Embryonic facial prominence (tissue), 1 donor: Measurements from ENCODE around the gene OPA1.

Experiments
- DNase-seq: peaks from one replicate; pipeline ENCODE4 v3.0.0-alpha.2; 2016; ENCODE audit errors: extremely low spot score

The OPA1 gene

GRCh38 chr3:193735850-193736249 is 142.8 kb downstream of the OPA1 start:
- no peak for DNase-seq

GRCh38 chr3:193736616-193737015 is 143.6 kb downstream of the OPA1 start:
- DNase-seq: no peak

- DNase-seq: no peak
Measured at GRCh38 chr3:193737191-193737751, 144.3 kb downstream of the OPA1 start.

- DNase-seq: no peak
Measured at GRCh38 chr3:193742628-193743027, 149.6 kb downstream of the OPA1 start.

- DNase-seq: no peak
Measured at GRCh38 chr3:193743702-193744047, 150.7 kb downstream of the OPA1 start.

- DNase-seq: peak; percentile 51
Measured at GRCh38 chr3:193744048-193744821, 151.2 kb downstream of the OPA1 start.

- no peak for DNase-seq
Measured at GRCh38 chr3:193744822-193745684, 152.0 kb downstream of the OPA1 start.

GRCh38 chr3:193746832-193747231 is 153.8 kb downstream of the OPA1 start:
- no peak for DNase-seq
